GM12874 (cell line): ENCODE measurements around the gene XRN2.

ENCODE experiments used
- CTCF ChIP-seq: IDR thresholded peaks from 2 replicates; pipeline ENCODE4 v1.5.1; 2011; ENCODE audit warnings: low read depth, mild to moderate bottlenecking, control low read depth, low read length, moderate library complexity; ENCODE audit not compliant: insufficient read depth

XRN2 gene

GRCh38 chr20:21322921-21323331 is 19.8 kb downstream of the XRN2 start:
- TF ChIP-seq CTCF: no peak

GRCh38 chr20:21323640-21324039 is 20.5 kb downstream of the XRN2 start:
- no peak for TF ChIP-seq CTCF

- no peak for TF ChIP-seq CTCF
Observed at GRCh38 chr20:21324126-21324525, 21.0 kb downstream of the XRN2 start.

- TF ChIP-seq CTCF: no peak
Observed at GRCh38 chr20:21325296-21325695, 22.2 kb downstream of the XRN2 start.

GRCh38 chr20:21326700-21327099 is 23.6 kb downstream of the XRN2 start:
- no peak for TF ChIP-seq CTCF

- no peak for TF ChIP-seq CTCF
Observed at GRCh38 chr20:21336455-21337151, 33.5 kb downstream of the XRN2 start.

GRCh38 chr20:21338291-21338690 is 35.2 kb downstream of the XRN2 start:
- no peak for TF ChIP-seq CTCF
